HEK293 (cell line): ENCODE measurements around the gene GAK.

ENCODE experiments used
- CTCF ChIA-PET: fragments of 350-600 bp; formaldehyde crosslinking; extraction: SDS; loops from one replicate; lab custom pipeline; 2021; ENCODE audit warnings: antibody characterized with exemption; lab: Yijun Ruan, JAX
- POLR2A ChIA-PET: fragments of 300-600 bp; formaldehyde crosslinking; extraction: SDS; loops from one replicate; lab custom pipeline; 2020; ENCODE audit warnings: antibody characterized with exemption, inconsistent platforms; lab: Yijun Ruan, JAX
- H3K27ac ChIP-seq: fragments of 200-500 bp; sonication (Bioruptor generic); 2 replicates; pipeline ENCODE4 v1.5.1; 2014; ENCODE audit warnings: low read depth, low read length, control low read depth, inconsistent platforms; ENCODE audit errors: extremely low read depth
- H3K36me3 ChIP-seq, 2 experiments: fragments of 200-500 bp in 1 of 2; sonication (Bioruptor generic) in 1 of 2; 1 replicate in 1 of 2; 2 replicates in 1 of 2; pipeline ENCODE4 v1.5.1; 2014 to 2017; ENCODE audit warnings: inconsistent platforms in 2 of 2, low read length in 2 of 2; ENCODE audit not compliant: control insufficient read depth in 2 of 2, insufficient read depth in 1 of 2
- H3K4me1 ChIP-seq: fragments of 200-500 bp; sonication (Bioruptor generic); 2 replicates; pipeline ENCODE4 v1.5.1; 2014; ENCODE audit warnings: mild to moderate bottlenecking, low read length, inconsistent platforms; ENCODE audit not compliant: control insufficient read depth, insufficient read depth
- H3K4me3 ChIP-seq: 2 replicates; pipeline ENCODE4 v1.5.1; 2011; ENCODE audit warnings: low read depth, mild to moderate bottlenecking, control low read depth, low read length, moderate library complexity
- H3K9me3 ChIP-seq: fragments of 200-500 bp; sonication (Bioruptor generic); 2 replicates; pipeline ENCODE4 v1.5.1; 2014; ENCODE audit warnings: low read depth, low read length, inconsistent platforms; ENCODE audit not compliant: control insufficient read depth, insufficient read depth
- GLI2 ChIP-seq: fragments of 450-650 bp; formaldehyde crosslinking; IDR thresholded peaks from 2 replicates; pipeline ENCODE4; 2017; ENCODE audit warnings: missing biosample characterization, missing genetic modification characterization, low read depth, borderline replicate concordance
- PRDM1 ChIP-seq: fragments of 450-650 bp; formaldehyde crosslinking; IDR thresholded peaks from 2 replicates; pipeline ENCODE4; 2016; ENCODE audit warnings: missing biosample characterization, missing genetic modification characterization
- REPIN1 ChIP-seq: fragments of 450-650 bp; formaldehyde crosslinking; IDR thresholded peaks from 2 replicates; pipeline ENCODE4 v1.5.1; 2017; ENCODE audit warnings: missing biosample characterization, missing genetic modification characterization, low read depth
- SETDB1 ChIP-seq: IDR thresholded peaks from one replicate; pipeline ENCODE4 v1.6.1; 2017; ENCODE audit warnings: mild to moderate bottlenecking, low read length, moderate library complexity, mixed read lengths; ENCODE audit not compliant: insufficient read length
- ZBTB6 ChIP-seq: fragments of 450-650 bp; formaldehyde crosslinking; IDR thresholded peaks from 2 replicates; pipeline ENCODE4 v1.5.1; 2017; ENCODE audit warnings: missing biosample characterization, missing genetic modification characterization
- ZBTB7A ChIP-seq: fragments of 450-650 bp; formaldehyde crosslinking; IDR thresholded peaks from 2 replicates; pipeline ENCODE4 v1.5.1; 2016; ENCODE audit warnings: low read depth, missing biosample characterization, missing genetic modification characterization
- ZFHX2 ChIP-seq: fragments of 450-650 bp; formaldehyde crosslinking; conservative IDR thresholded peaks from 2 replicates; pipeline ENCODE4 v1.5.1; 2016; ENCODE audit warnings: missing biosample characterization, missing genetic modification characterization
- ZNF148 ChIP-seq: fragments of 450-650 bp; formaldehyde crosslinking; IDR thresholded peaks from 2 replicates; pipeline ENCODE4 v1.5.0; 2017; ENCODE audit warnings: missing biosample characterization, missing genetic modification characterization, borderline replicate concordance
- ZNF16 ChIP-seq: fragments of 450-650 bp; formaldehyde crosslinking; IDR thresholded peaks from 2 replicates; pipeline ENCODE4 v1.5.1; 2016; ENCODE audit warnings: low read depth, missing biosample characterization, missing genetic modification characterization
- ZNF169 ChIP-seq: fragments of 450-650 bp; formaldehyde crosslinking; IDR thresholded peaks from 2 replicates; pipeline ENCODE4 v1.5.1; 2016; ENCODE audit warnings: missing biosample characterization, missing genetic modification characterization
- ZNF24 ChIP-seq: fragments of 450-650 bp; formaldehyde crosslinking; IDR thresholded peaks from 2 replicates; pipeline ENCODE4 v1.5.1; 2016; ENCODE audit warnings: missing biosample characterization, missing genetic modification characterization
- ZNF26 ChIP-seq: fragments of 450-650 bp; formaldehyde crosslinking; IDR thresholded peaks from 2 replicates; pipeline ENCODE4 v1.5.1; 2016; ENCODE audit warnings: missing biosample characterization, missing genetic modification characterization
- ZNF341 ChIP-seq: fragments of 450-650 bp; formaldehyde crosslinking; IDR thresholded peaks from 2 replicates; pipeline ENCODE4; 2016; ENCODE audit warnings: low read depth, missing biosample characterization, missing genetic modification characterization
- ZNF37A ChIP-seq: fragments of 450-650 bp; IDR thresholded peaks from 2 replicates; pipeline ENCODE4 v1.5.1; 2018; ENCODE audit warnings: missing biosample characterization, missing genetic modification characterization
- ZNF426 ChIP-seq: fragments of 450-650 bp; formaldehyde crosslinking; IDR thresholded peaks from 2 replicates; pipeline ENCODE4 v1.5.1; 2017; ENCODE audit warnings: missing biosample characterization, missing genetic modification characterization, mild to moderate bottlenecking, inconsistent platforms, moderate library complexity
- ZNF596 ChIP-seq: fragments of 450-650 bp; IDR thresholded peaks from 2 replicates; pipeline ENCODE4 v1.5.0; 2018; ENCODE audit warnings: missing biosample characterization, mild to moderate bottlenecking, missing genetic modification characterization, moderate library complexity
- ZNF677 ChIP-seq: fragments of 450-650 bp; IDR thresholded peaks from 2 replicates; pipeline ENCODE4 v1.5.0; 2018; ENCODE audit warnings: missing biosample characterization, mild to moderate bottlenecking, missing genetic modification characterization, moderate library complexity
- ZNF692 ChIP-seq: fragments of 450-650 bp; formaldehyde crosslinking; IDR thresholded peaks from 2 replicates; pipeline ENCODE4 v1.5.1; 2016; ENCODE audit warnings: missing biosample characterization, missing genetic modification characterization
- ZNF704 ChIP-seq: fragments of 450-650 bp; formaldehyde crosslinking; IDR thresholded peaks from 2 replicates; pipeline ENCODE4 v1.5.1; 2016; ENCODE audit warnings: missing biosample characterization, missing genetic modification characterization

GAK gene

GRCh38 chr4:868421-868820, 63.7 kb downstream of the GAK start:
- POLR2A ChIA-PET: no interaction called here
- CTCF ChIA-PET: no interaction called here
- Histone ChIP-seq H3K4me3 (no peak overlapping the region), H3K36me3 (peaks cover 0 to 79% of the 10 kb centered on the region in 2 experiments; a peak in 2 of 3 replicates), H3K27ac (no peak overlapping the region), H3K9me3 (no peaks in the 10 kb centered on the region), H3K4me1 (no peaks in the 10 kb centered on the region)
- no peak for TF ChIP-seq ZNF169 (tag by site-specific recombination)
- no peak for TF ChIP-seq ZNF677
- TF ChIP-seq SETDB1: no peak
- no peak for TF ChIP-seq ZNF37A (tag by site-specific recombination)
- no peak for TF ChIP-seq ZNF704 (tag by site-specific recombination)
- no peak for TF ChIP-seq ZNF692 (tag by site-specific recombination)
- TF ChIP-seq ZNF596 (tag by site-specific recombination): no peak
- TF ChIP-seq REPIN1: no peak
- no peak for TF ChIP-seq ZNF148 (tag by site-specific recombination)
- TF ChIP-seq GLI2 (tag by site-specific recombination): no peak
- TF ChIP-seq ZNF426 (tag by site-specific recombination): no peak
- no peak for TF ChIP-seq ZNF341 (tag by site-specific recombination)
- TF ChIP-seq ZBTB7A (tag by site-specific recombination): no peak
- TF ChIP-seq ZBTB6: no peak
- no peak for TF ChIP-seq ZNF16
- TF ChIP-seq ZFHX2 (tag by site-specific recombination): no peak
- TF ChIP-seq PRDM1 (tag by site-specific recombination): no peak
- no peak for TF ChIP-seq ZNF26
- no peak for TF ChIP-seq ZNF24 (tag by site-specific recombination)
- TF ChIP-seq, all 188 proteins: peak for 0
